AG04450 (cell line): ENCODE measurements around the gene TUBA3C. TPM values are rescaled to one million over a fixed set of nuclear protein-coding genes. Genes with fewer than 3 reads are reported as not detected.

Experiments used
- CTCF ChIA-PET: fragments of 300-600, 350-600 bp; formaldehyde crosslinking; extraction: SDS; loops from one replicate; lab custom pipeline; 2022; ENCODE audit warnings: antibody characterized with exemption, inconsistent platforms; lab: Charles Lee
- POLR2A ChIA-PET: fragments of 350-600 bp; formaldehyde crosslinking; extraction: SDS; loops from one replicate; lab custom pipeline; 2021; ENCODE audit warnings: antibody characterized with exemption, inconsistent platforms; lab: Yijun Ruan, JAX
- DNase-seq: peaks from one replicate; pipeline ENCODE4 v3.0.0-alpha.2; 2011; ENCODE audit warnings: low read depth, low spot score
- H3K27ac ChIP-seq: one replicate; pipeline ENCODE4 v1.5.1; 2012; ENCODE audit warnings: low read depth, low read length, control low read depth
- H3K27me3 ChIP-seq: one replicate; pipeline ENCODE4 v1.6.0; 2012; ENCODE audit warnings: low read length; ENCODE audit not compliant: control insufficient read depth, insufficient read depth
- H3K4me3 ChIP-seq: 2 replicates; pipeline ENCODE4 v1.5.1; 2011; ENCODE audit warnings: mild to moderate bottlenecking, low read depth, low read length, control low read depth
- H3K9me3 ChIP-seq: 2 replicates; pipeline ENCODE4 v1.5.1; 2012; ENCODE audit warnings: low read length; ENCODE audit not compliant: control insufficient read depth, insufficient read depth
- polyA plus RNA-seq: library from polyadenylated mRNA; depleted of rRNA; stranded (reverse); fragments of >200 nt; gene quantifications from 2 replicates; pipeline ENCODE4 v1.2.3, GENCODE V29; 2011
- TF ChIP-seq, protein P1 (sequence below): IDR thresholded peaks from 2 replicates; pipeline ENCODE4 v1.5.1; 2011; ENCODE audit warnings: low read depth, low read length, control low read depth, inconsistent platforms

The TUBA3C gene
- polyA plus RNA-seq, 1 experiment = not detected

DNA sequence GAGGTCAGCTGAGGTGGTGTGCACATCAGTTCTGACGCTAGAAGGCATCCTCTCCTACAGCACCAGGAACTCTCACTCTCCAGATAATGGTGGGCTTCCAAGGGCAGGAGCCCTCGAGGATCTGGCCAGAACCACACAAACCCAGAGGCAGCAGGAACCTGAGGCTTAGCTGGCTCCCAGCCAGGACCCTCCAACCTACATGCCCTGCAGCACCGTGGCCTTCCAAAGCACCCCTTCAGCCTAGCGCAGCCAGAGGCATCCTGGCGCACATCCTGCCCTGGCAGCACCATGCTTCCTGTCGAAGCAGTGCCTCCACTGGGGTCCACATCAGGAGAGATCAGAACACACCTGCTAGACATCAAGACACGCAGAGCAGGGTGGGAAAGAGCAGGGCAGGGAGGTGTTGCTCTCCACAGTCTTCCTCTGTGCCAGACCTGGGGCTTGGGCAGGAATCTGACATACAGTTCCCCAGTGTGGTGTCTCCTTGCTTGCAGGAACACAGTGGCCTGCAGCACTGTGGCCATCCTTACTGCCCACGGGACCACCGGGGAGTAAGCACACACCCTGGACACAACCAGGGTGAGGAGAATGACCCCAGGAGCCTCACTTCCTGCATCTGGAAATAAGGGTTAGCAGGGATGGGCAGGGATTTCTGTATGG lies 21.7 kb downstream of the TUBA3C start:
- DNase-seq = no peak
- no peaks in the 10 kb centered on the region for H3K27me3 ChIP-seq
- peaks cover 85% of the 10 kb centered on the region for H3K9me3 ChIP-seq
- H3K4me3 ChIP-seq = no peak overlapping the region
- ChIA-PET CTCF (no interaction called here), POLR2A (no interaction called here)
- no peak overlapping the region for H3K27ac ChIP-seq
- TF ChIP-seq, protein P1, sequence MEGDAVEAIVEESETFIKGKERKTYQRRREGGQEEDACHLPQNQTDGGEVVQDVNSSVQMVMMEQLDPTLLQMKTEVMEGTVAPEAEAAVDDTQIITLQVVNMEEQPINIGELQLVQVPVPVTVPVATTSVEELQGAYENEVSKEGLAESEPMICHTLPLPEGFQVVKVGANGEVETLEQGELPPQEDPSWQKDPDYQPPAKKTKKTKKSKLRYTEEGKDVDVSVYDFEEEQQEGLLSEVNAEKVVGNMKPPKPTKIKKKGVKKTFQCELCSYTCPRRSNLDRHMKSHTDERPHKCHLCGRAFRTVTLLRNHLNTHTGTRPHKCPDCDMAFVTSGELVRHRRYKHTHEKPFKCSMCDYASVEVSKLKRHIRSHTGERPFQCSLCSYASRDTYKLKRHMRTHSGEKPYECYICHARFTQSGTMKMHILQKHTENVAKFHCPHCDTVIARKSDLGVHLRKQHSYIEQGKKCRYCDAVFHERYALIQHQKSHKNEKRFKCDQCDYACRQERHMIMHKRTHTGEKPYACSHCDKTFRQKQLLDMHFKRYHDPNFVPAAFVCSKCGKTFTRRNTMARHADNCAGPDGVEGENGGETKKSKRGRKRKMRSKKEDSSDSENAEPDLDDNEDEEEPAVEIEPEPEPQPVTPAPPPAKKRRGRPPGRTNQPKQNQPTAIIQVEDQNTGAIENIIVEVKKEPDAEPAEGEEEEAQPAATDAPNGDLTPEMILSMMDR = no peak

DNA sequence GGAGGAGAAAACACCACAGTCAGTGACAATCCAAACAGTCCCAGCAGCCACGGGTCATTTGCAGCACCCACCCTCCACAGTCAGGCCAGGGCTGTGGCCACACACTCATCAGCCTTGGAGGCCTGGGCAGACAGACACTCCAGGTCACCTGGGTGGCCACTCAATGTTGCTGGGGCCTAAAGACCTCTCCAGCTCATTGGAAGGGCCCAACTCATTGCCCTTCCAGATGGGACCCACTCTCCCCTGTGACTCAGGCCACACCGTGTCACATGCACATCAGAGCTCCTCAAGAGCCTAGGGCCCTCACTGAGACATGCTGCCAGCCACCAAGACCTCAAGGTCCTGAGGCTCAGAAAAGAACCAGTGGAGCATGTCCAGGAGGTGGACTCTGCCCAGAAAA lies 22.4 kb downstream of the TUBA3C start:
- no peak for DNase-seq
- H3K27ac ChIP-seq = no peak overlapping the region
- CTCF ChIA-PET = no interaction called here
- POLR2A ChIA-PET = no interaction called here
- H3K4me3 ChIP-seq = no peak overlapping the region
- no peaks in the 10 kb centered on the region for H3K27me3 ChIP-seq
- peaks cover 86% of the 10 kb centered on the region for H3K9me3 ChIP-seq
- TF ChIP-seq, protein P1 = no peak

DNA sequence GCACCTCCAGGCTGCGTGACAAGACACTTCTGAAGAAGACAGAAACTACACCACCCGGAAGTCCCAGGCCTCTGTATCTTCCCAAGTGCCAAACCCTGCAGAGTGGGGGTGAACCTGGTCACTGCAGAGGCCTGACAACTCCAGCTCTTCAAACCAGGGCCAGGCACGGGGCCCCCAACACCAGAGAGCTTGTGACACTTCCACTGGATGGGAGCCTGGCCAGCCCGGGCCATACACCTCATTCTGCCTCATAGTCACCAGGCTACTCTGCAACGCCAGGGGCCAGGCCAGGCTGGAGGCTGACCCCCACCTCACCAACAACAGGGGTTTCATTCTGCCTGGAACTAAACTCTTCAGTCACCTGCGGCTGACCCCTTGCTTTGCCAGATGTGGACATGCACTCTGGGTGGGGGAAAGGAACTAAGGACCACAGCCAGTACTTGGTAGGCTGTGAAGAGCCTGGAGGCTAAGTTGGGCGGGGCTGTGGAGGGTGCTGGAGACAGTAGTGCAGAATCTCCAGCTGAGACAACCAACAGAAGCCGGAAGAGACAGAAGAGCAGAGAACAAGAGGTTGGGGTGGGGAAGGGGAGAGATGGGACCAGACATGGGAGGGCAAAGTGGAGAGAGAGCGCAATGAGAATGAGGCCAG lies 23.0 kb downstream of the TUBA3C start:
- TF ChIP-seq, protein P1 = no peak
- Histone ChIP-seq H3K27me3 (no peaks in the 10 kb centered on the region), H3K4me3 (no peak overlapping the region), H3K9me3 (peaks cover 92% of the 10 kb centered on the region), H3K27ac (no peak overlapping the region)
- DNase-seq = no peak
- ChIA-PET CTCF (interaction anchor here (0.5 kb wide), 1 partner anchor 7 kb away, joined by 4 read pairs; no protein-coding TSS in a partner anchor), POLR2A (no interaction called here)

DNA sequence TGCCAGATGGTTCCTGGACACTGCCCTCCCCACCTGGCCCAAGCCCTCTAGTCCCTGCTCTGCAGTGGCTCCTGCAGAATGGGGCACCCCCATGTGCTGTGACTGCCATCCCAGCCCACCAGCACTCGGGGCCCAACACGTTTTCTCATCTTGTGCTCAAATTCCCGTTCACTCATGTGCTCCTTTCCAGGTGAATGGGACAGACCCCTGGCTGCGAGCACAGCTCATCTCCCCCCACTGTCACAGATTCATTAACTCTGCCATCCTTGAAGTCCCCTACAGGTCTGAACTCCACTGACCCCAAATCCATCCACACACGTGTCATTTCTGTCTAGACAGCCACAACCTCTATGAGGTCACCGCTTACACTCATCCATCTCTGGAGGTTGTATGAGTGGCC lies 23.6 kb downstream of the TUBA3C start:
- TF ChIP-seq, protein P1 = no peak
- ChIA-PET POLR2A (no interaction called here), CTCF (interaction anchor here (0.5 kb wide), 1 partner anchor 8 kb away, joined by 4 read pairs; no protein-coding TSS in a partner anchor)

DNA sequence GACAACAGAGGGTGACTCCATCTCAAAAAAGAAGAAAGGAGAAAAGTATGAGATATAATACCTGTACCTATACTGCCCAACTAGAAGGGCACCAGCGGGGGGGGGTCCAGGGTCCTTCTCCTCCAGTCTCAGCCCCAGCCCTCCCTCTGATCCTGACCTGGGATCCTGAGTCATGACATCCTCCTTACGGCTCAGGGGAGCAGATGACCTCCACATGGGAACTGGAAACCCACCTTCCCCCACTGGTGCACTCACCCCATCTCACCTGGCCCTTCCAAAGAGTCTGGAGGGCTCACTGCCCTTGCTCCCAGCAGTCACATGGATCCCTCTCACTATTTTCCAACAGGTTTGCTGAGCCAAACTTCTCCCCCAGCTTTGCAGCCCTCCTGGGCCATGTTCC lies 24.2 kb downstream of the TUBA3C start:
- ChIA-PET POLR2A (no interaction called here), CTCF (no interaction called here)
- no peak for DNase-seq
- TF ChIP-seq, protein P1 = no peak
- no peaks in the 10 kb centered on the region for H3K27me3 ChIP-seq
- H3K4me3 ChIP-seq = no peak overlapping the region
- H3K27ac ChIP-seq = no peak overlapping the region
- peaks cover 99% of the 10 kb centered on the region for H3K9me3 ChIP-seq

More for the DNA sequence above, 23.6 kb downstream of the TUBA3C start:
- DNase-seq = no peak
- Histone ChIP-seq H3K27ac (no peak overlapping the region), H3K27me3 (no peaks in the 10 kb centered on the region), H3K9me3 (peaks cover 97% of the 10 kb centered on the region), H3K4me3 (no peak overlapping the region)
